Measurements from ENCODE around the gene CMPK2.

DNA sequence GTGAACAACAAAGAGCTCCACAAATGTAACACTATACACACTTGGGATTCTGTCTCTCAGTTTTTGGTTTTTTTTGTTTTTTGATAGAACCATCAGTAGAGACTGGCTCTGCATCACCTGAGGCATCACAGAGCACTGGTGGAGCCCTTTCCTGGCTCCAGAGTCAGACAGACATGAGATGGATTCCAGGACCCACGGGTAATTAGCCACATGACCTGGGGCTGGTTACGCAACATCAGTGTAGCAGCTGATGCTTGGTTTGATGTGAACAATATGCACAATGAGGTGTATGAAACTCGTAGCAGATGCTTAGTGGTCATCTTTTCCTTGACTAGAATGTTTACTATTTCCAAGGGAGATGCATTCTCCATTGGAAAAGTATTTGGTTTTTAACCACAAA, 40.7 kb downstream of the CMPK2 start:
- TF ChIP-seq, protein P1, sequence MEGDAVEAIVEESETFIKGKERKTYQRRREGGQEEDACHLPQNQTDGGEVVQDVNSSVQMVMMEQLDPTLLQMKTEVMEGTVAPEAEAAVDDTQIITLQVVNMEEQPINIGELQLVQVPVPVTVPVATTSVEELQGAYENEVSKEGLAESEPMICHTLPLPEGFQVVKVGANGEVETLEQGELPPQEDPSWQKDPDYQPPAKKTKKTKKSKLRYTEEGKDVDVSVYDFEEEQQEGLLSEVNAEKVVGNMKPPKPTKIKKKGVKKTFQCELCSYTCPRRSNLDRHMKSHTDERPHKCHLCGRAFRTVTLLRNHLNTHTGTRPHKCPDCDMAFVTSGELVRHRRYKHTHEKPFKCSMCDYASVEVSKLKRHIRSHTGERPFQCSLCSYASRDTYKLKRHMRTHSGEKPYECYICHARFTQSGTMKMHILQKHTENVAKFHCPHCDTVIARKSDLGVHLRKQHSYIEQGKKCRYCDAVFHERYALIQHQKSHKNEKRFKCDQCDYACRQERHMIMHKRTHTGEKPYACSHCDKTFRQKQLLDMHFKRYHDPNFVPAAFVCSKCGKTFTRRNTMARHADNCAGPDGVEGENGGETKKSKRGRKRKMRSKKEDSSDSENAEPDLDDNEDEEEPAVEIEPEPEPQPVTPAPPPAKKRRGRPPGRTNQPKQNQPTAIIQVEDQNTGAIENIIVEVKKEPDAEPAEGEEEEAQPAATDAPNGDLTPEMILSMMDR (conservative IDR thresholded peaks at IDR 0.05 in 1 of 2, IDR thresholded peaks at IDR 0.05 in 1 of 2; ENCODE audit: extremely low read depth in 1 of 2, insufficient read depth in 1 of 2, low read depth in 1 of 2, low read length in 2 of 2) = no peak
- TF ChIP-seq EZH2 (IDR thresholded peaks at IDR 0.05; ENCODE audit: borderline replicate concordance, low read length) = no peak

Measured in mammary epithelial cell (primary cell).